Activated T-cell treated with anti-CD3 and anti-CD28 coated beads, Interleukin-2, amount 50 U/mL, for 72 hours (primary cell): ENCODE data around the gene SLC35B1. TPM values are rescaled to one million over a fixed set of nuclear protein-coding genes. Genes with fewer than 3 reads are reported as not detected.
A peak's percentile ranks its signal among the peaks of the same experiment; 100 is the strongest.

Experiments used
- ATAC-seq, 2 donors: fragments of 150-1000 bp; cut with Tn5 transposase; replicated peaks in 1 of 2; 2 replicates each; pipeline ENCODE4 v1.10.0; 2021; ENCODE audit warnings: moderate library complexity in 2 of 2, mild to moderate bottlenecking in 1 of 2
- DNase-seq, 2 donors: peaks; one replicate each; pipeline ENCODE4 v3.0.0; 2021 to 2022; ENCODE audit warnings: mixed read lengths in 1 of 2
- H3K27ac Mint-ChIP-seq: one replicate; pipeline ENCODE4 v1.8.0; 2022; ENCODE audit warnings: mild to moderate bottlenecking, moderate library complexity, mixed read lengths
- H3K27me3 Mint-ChIP-seq: one replicate; pipeline ENCODE4 v1.8.0; 2022; ENCODE audit warnings: low read depth, mixed read lengths
- H3K36me3 Mint-ChIP-seq, 2 donors: one replicate each; pipeline ENCODE4 v1.8.0; 2022; ENCODE audit warnings: mixed read lengths in 2 of 2, mild to moderate bottlenecking in 1 of 2; ENCODE audit not compliant: insufficient read depth in 2 of 2
- H3K4me1 Mint-ChIP-seq: one replicate; pipeline ENCODE4 v1.8.0; 2022; ENCODE audit warnings: low read depth, mixed read lengths
- H3K4me3 Mint-ChIP-seq, 2 donors: one replicate each; pipeline ENCODE4 v1.8.0; 2022; ENCODE audit warnings: mild to moderate bottlenecking in 2 of 2, mixed read lengths in 2 of 2, moderate library complexity in 2 of 2
- H3K9me3 Mint-ChIP-seq, 2 donors: one replicate each; pipeline ENCODE4 v1.8.0; 2022; ENCODE audit warnings: mixed read lengths in 2 of 2
- total RNA-seq, 2 donors: library from RNA; stranded (reverse); gene quantifications; one replicate each; pipeline ENCODE4 v1.2.3, GENCODE V29; 2022

The SLC35B1 gene
- total RNA-seq, 2 donors from 2014 or later, result 62.6 to 73.9 TPM

DNA sequence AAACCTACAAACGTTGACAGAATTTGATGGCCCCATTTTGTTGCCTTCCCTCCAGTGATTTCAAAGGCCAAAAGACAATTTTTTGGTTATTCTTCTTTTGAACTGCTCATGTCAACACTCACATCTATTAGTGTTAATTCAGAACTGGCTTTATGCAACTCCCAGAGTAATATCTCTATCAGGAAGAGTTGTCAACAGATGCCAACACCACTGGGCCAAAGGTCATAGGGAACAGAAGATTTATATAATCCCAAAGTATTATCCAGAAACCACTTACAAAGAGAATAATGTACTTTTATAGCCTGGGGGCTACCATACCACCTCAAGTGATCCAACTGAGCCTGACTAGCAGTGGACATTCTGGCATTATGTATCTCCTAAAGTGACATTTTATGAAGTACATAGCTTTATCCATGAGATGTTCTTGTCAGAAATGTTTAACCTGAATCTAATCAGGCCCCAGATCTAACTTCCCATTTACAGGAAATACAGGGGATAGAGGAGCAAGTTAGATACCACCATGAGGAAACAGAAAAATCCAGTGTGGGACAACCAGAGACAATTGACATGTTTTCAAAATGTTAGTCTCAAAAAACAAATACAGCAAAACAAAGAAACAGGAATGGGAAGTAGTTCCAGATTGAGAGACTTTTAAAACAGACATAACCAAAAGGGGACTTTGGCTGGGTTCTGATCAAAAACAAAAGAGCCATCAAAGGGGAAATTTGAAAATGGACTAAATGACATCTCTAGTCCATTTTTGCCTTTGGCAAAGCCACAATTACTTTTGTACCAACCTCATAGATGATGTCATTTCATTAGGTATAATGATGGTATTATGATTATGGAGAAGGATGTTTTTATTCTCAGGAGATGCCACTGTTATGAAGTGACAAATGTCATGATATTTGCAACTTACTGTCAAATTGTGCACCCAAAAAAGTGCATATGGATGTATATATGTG is 37.7 kb upstream of the SLC35B1 start:
- Mint-ChIP-seq H3K27me3 (no peaks in the 10 kb centered on the region), H3K27ac (peak overlapping the region; percentile 85), H3K36me3 (peaks cover 2 to 3% of the 10 kb centered on the region in 2 donors), H3K4me3 (peak overlapping the region; percentile 74 to 91), H3K4me1 (peaks cover 74% of the 10 kb centered on the region), H3K9me3 (no peaks in the 10 kb centered on the region)
- DNase-seq, result no peak
- no peak for ATAC-seq

DNA sequence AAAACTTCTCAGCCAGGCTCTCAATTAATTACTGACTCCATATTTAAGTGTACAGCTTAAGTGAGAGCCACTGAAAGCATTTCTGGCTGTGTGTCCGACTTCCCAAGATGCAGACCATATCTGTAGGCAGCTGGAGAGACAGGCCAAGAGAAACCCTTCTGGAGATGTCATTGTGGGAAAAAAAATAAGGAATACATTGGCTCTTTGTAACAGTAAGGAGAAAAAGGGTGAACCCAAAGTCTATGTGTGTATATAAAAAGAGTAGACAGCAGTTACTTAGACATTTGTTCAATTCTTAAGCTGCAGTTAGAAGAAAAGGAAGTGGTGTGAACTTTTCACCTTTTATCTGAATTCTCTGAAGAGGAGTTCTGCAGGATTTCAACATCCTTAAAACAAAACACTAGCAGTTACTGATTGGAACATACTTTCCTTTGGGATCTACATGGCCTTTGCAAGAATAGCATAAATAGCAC is 34.4 kb upstream of the SLC35B1 start:
- no peaks in the 10 kb centered on the region for H3K9me3 Mint-ChIP-seq
- DNase-seq (no peak), ATAC-seq (no peak)
- H3K4me1 Mint-ChIP-seq, result peaks cover 83% of the 10 kb centered on the region
- peak overlapping the region; percentile 86 to 96 for H3K4me3 Mint-ChIP-seq
- peak overlapping the region; percentile 97 for H3K27ac Mint-ChIP-seq
- H3K36me3 Mint-ChIP-seq, result peaks cover 2 to 6% of the 10 kb centered on the region in 2 donors
- H3K27me3 Mint-ChIP-seq, result no peaks in the 10 kb centered on the region

DNA sequence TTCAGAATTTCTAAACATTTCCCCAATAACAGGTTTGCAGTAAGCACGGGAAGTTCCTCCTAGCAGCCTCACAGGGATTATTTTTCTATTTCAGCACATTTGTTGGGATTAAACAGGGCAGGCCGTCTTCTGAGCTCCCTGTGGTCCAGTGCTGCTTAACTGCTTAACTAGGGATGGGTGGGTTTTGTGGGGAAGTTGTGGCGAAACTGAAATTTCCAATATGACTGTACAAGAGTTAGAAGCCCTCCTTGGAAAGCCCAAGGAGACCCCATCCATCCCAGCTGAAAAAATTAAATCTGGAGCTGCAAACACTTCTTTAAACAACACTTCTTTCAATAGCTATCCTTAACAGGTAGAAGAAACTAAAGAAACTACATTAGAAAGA is 33.9 kb upstream of the SLC35B1 start:
- DNase-seq (no peak), ATAC-seq (no peak)
- peaks cover 2 to 6% of the 10 kb centered on the region in 2 donors for H3K36me3 Mint-ChIP-seq
- H3K27me3 Mint-ChIP-seq, result no peaks in the 10 kb centered on the region
- H3K4me3 Mint-ChIP-seq, result peak overlapping the region; percentile 86 to 96
- H3K27ac Mint-ChIP-seq, result peak overlapping the region; percentile 97
- H3K4me1 Mint-ChIP-seq, result peaks cover 78% of the 10 kb centered on the region
- no peaks in the 10 kb centered on the region for H3K9me3 Mint-ChIP-seq

DNA sequence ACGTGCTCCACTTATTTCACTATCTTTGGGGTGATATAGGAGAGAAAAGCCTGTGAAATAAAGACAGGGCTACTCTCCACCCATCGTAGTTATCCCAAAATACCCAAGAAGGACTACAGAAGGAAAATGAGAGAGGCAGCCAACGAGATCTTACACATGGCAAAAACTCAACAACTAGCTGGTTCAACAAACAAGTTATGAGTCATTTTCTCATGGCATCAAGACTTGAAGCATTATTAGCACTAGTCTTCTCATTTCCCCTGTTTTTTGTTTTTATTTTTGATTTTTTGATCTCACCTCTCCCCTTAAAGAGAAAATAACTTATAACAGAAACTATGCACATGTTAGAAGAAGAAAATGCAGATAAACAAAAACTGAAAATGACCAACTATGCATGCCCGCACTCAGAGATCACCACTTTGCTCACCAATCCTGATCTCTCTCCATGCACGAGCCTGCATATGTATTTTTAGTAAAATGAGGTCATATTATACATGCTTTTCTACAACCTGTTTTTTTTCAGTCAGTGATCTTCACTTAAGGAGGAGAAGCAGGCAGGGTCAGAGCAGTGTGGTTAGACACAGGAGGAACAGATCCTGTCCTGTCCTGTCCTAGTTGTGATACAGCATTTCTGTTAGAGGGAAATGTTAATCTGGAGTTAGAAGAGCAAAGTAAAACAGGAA is 33.4 kb upstream of the SLC35B1 start:
- DNase-seq (no peak), ATAC-seq (no peak)
- H3K4me1 Mint-ChIP-seq, result peaks cover 72% of the 10 kb centered on the region
- peak overlapping the region; percentile 86 to 96 for H3K4me3 Mint-ChIP-seq
- peaks cover 2 to 6% of the 10 kb centered on the region in 2 donors for H3K36me3 Mint-ChIP-seq
- no peaks in the 10 kb centered on the region for H3K27me3 Mint-ChIP-seq
- H3K9me3 Mint-ChIP-seq, result no peaks in the 10 kb centered on the region
- peak overlapping the region; percentile 97 for H3K27ac Mint-ChIP-seq

- Mint-ChIP-seq H3K9me3 (no peaks in the 10 kb centered on the region), H3K27me3 (no peaks in the 10 kb centered on the region), H3K27ac (peak overlapping the region; percentile 97), H3K4me1 (peaks cover 59% of the 10 kb centered on the region), H3K36me3 (peaks cover 0 to 5% of the 10 kb centered on the region in 2 donors), H3K4me3 (peak overlapping the region; percentile 86 to 96)
- peak; percentile 87 to 91 for DNase-seq
- peak; percentile 96 to 97 for ATAC-seq
Observed at GRCh38 chr17:49739641-49740271, 32.0 kb upstream of the SLC35B1 start.

DNA sequence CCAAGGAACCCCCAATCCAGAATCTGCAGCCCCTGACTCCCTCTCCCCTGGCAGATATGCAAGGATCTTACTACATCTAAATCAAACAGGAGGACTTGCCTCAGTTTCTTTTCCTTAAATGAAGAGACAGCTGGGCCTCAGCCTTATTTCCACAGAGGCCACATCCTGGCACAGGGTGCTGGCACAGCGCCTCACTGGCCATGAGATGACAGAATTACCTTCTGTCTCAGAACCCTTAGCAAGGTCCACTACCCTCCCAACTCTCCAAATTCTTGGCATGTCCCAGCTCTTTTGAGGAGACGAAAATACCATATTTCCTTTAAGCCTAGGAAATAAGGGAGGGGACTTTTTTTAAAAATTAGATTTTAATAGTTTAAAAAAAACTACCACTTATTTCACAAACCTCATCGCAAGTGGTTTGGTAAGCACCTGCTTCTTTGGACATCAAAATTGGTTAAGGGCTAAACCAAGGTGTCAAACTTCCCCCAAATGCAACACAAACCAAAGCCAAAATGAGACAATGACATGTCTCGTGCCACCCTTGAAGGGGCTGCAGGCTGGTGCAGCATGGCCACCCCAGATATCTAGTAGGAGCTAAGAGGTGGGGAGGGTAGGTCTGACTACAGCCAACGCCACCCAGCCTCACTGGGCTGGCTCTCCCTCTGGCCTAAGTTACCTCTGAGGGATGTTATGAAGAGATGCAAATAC is 30.8 kb upstream of the SLC35B1 start:
- H3K27me3 Mint-ChIP-seq, result no peaks in the 10 kb centered on the region
- peaks cover 57% of the 10 kb centered on the region for H3K4me1 Mint-ChIP-seq
- H3K9me3 Mint-ChIP-seq, result no peaks in the 10 kb centered on the region
- H3K4me3 Mint-ChIP-seq, result peak overlapping the region; percentile 86 to 96
- DNase-seq, result no peak
- ATAC-seq, result no peak
- peak overlapping the region; percentile 97 for H3K27ac Mint-ChIP-seq
- H3K36me3 Mint-ChIP-seq, result peaks cover 0 to 5% of the 10 kb centered on the region in 2 donors

GRCh38 chr17:49734515-49735490 is 27.0 kb upstream of the SLC35B1 start:
- H3K9me3 Mint-ChIP-seq, result no peaks in the 10 kb centered on the region
- H3K4me1 Mint-ChIP-seq, result peaks cover 45% of the 10 kb centered on the region
- H3K4me3 Mint-ChIP-seq, result no peak overlapping the region
- H3K36me3 Mint-ChIP-seq, result peaks cover 0 to 1% of the 10 kb centered on the region in 2 donors
- H3K27ac Mint-ChIP-seq, result peak overlapping the region; percentile 70
- no peak for ATAC-seq
- no peak for DNase-seq
- no peaks in the 10 kb centered on the region for H3K27me3 Mint-ChIP-seq

DNA sequence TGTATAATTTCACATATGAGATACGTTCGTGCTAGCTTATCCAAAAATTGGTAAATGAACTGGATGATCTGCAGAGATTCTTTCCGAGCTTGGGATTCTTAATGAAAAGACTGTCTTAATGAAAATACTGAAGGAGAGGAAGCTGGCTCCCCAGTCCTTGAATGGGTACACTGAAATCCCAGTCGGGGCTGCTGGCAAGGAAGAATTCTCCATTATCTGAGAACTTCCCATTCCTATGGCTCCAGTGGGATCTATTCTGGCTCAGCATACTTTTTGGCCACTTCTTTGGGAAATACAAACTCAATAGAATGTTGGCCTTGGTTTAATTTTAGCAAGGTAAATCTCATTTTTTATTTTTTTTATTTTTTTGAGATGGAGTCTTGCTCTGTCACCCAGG is 23.7 kb upstream of the SLC35B1 start:
- H3K27ac Mint-ChIP-seq, result peak overlapping the region; percentile 47

GRCh38 chr17:49730785-49731434 is 23.1 kb upstream of the SLC35B1 start:
- ATAC-seq (peak; percentile 29 to 83), DNase-seq (no peak)
- Mint-ChIP-seq H3K27ac (peak overlapping the region; percentile 47), H3K4me1 (peaks cover 37% of the 10 kb centered on the region), H3K9me3 (no peaks in the 10 kb centered on the region), H3K4me3 (peak overlapping the region in 1 of 2 donors; percentile 26), H3K27me3 (no peaks in the 10 kb centered on the region), H3K36me3 (no peaks in the 10 kb centered on the region)

More for the DNA sequence above, 23.7 kb upstream of the SLC35B1 start:
- ATAC-seq (no peak), DNase-seq (no peak)
- Mint-ChIP-seq H3K9me3 (no peaks in the 10 kb centered on the region), H3K4me3 (peak overlapping the region in 1 of 2 donors; percentile 26), H3K36me3 (no peaks in the 10 kb centered on the region), H3K27me3 (no peaks in the 10 kb centered on the region), H3K4me1 (peaks cover 37% of the 10 kb centered on the region)

DNA sequence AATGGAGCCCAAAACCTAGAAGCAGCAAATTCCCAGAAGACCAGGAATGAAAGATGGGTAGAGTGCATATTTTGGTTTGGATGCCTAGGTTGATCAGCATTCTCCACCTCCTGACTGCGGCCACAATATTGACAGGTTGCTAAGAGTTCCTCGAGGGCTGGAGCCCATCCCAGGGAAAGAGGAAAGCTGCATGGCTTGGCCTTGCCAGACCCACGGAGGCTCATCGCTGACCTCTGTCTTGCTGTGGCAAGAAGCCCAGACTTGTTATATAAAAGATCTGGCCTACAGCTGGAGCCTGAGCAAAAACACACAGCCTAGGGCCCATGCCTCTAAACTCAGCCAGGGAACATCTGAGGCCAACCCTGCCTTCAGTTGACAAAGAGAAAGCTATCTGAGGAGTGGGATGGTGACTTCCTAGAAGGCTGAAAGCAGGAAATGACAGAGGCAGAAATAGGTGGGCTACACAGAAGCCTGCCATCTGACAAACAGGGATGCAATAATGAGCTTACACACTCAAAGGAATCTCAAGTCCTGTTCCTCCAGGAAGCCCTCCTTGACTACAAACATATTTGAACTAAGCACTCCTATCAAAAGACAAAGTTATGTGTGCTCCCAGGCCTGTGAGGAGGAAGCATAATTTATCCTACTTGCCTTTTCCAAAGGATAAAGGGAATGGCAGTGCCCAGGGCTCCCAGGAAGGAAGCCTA is 22.5 kb upstream of the SLC35B1 start:
- DNase-seq, result no peak
- ATAC-seq, result no peak
- Mint-ChIP-seq H3K4me1 (peaks cover 37% of the 10 kb centered on the region), H3K36me3 (peaks cover 5% of the 10 kb centered on the region in 2 donors), H3K9me3 (peaks cover 0 to 2% of the 10 kb centered on the region in 2 donors), H3K27me3 (no peaks in the 10 kb centered on the region), H3K4me3 (no peak overlapping the region), H3K27ac (peak overlapping the region; percentile 65)

GRCh38 chr17:49729069-49729468 is 21.3 kb upstream of the SLC35B1 start:
- peaks cover 6 to 10% of the 10 kb centered on the region in 2 donors for H3K36me3 Mint-ChIP-seq
- no peaks in the 10 kb centered on the region for H3K27me3 Mint-ChIP-seq
- H3K27ac Mint-ChIP-seq, result peak overlapping the region; percentile 62
- peaks cover 0 to 2% of the 10 kb centered on the region in 2 donors for H3K9me3 Mint-ChIP-seq
- H3K4me3 Mint-ChIP-seq, result peak overlapping the region in 1 of 2 donors; percentile 19
- ATAC-seq, result no peak
- peaks cover 37% of the 10 kb centered on the region for H3K4me1 Mint-ChIP-seq
- no peak for DNase-seq
